MCF 10A (cell line): ENCODE data around the gene KRT14. TPM values are rescaled to one million over a fixed set of nuclear protein-coding genes. Genes with fewer than 3 reads are reported as not detected.

Experiments
- BruUV-seq: library from RNA; stranded (reverse); fragments of 400-500 nt; replicated peaks from 2 replicates; lab custom pipeline; 2021; lab: Mats Ljungman, UMichigan
- CTCF ChIA-PET: fragments of 300-600 bp; sonication (Branson Sonifier 250); formaldehyde crosslinking; extraction: SDS; loops from one replicate; lab custom pipeline; 2021; ENCODE audit warnings: antibody characterized with exemption, inconsistent platforms; lab: Yijun Ruan, JAX
- POLR2A ChIA-PET: fragments of 300-600, 350-650 bp; sonication (Branson Sonifier 250); formaldehyde crosslinking; extraction: SDS; loops from one replicate; lab custom pipeline; 2020; ENCODE audit warnings: antibody characterized with exemption, inconsistent platforms; lab: Yijun Ruan, JAX
- DNase-seq: peaks from one replicate; pipeline ENCODE4 v3.0.0-alpha.2; 2018; ENCODE audit not compliant: unreplicated experiment
- H3K27ac Mint-ChIP-seq: one replicate; pipeline ENCODE4 v1.8.0; 2022; ENCODE audit warnings: mild to moderate bottlenecking, low read depth, mixed read lengths; ENCODE audit not compliant: unreplicated experiment
- H3K27me3 Mint-ChIP-seq: one replicate; pipeline ENCODE4 v1.8.0; 2022; ENCODE audit warnings: mixed read lengths; ENCODE audit not compliant: insufficient read depth, unreplicated experiment
- H3K36me3 Mint-ChIP-seq: one replicate; pipeline ENCODE4 v1.8.0; 2022; ENCODE audit warnings: mild to moderate bottlenecking, moderate library complexity, mixed read lengths; ENCODE audit not compliant: insufficient read depth, unreplicated experiment
- H3K4me1 Mint-ChIP-seq: one replicate; pipeline ENCODE4 v1.8.0; 2022; ENCODE audit warnings: mixed read lengths; ENCODE audit not compliant: insufficient read depth, unreplicated experiment
- H3K4me3 Mint-ChIP-seq: one replicate; pipeline ENCODE4 v1.8.0; 2022; ENCODE audit warnings: mild to moderate bottlenecking, moderate library complexity, mixed read lengths; ENCODE audit not compliant: unreplicated experiment
- H3K9me3 Mint-ChIP-seq: one replicate; pipeline ENCODE4 v1.8.0; 2022; ENCODE audit warnings: mixed read lengths; ENCODE audit not compliant: unreplicated experiment
- intact Hi-C: fragments of 100-400 bp; cut with micrococcal nuclease; formaldehyde crosslinking; loops from 2 replicates; pipeline ENCODE4 v1.14.1; 2022
- total RNA-seq: library from RNA; stranded (reverse); gene quantifications from 2 replicates; pipeline ENCODE4 v1.2.3, GENCODE V29; 2022
- TF ChIP-seq, protein P1 (sequence below): fragments of 200-600 bp; IDR thresholded peaks from one replicate; pipeline ENCODE4 v1.8.0; 2022; ENCODE audit warnings: antibody characterized with exemption, mild to moderate bottlenecking; ENCODE audit not compliant: unreplicated experiment

Gene KRT14
- total RNA-seq, 1 experiment from 2014 or later, result 1,755 TPM

DNA sequence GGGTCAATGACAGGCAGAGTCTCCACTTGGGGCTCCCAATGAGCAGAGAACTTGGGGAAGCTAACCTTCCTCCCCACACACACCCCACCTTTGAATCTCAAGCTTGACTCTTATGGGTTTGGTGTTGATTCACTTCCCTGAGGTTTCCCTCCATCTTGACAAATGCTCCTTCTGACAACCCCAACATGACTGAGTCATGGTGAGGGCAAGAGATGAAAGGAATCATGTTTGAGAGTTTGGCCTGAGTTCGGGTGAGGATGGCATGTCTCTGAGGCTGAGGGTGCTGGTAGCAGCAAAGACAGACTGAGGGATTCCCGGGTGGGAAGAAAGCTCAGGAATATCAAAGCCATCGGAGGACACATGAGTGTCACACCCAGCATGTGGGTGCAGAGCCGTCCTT lies 33.5 kb downstream of the KRT14 start:
- Mint-ChIP-seq H3K36me3 (peaks cover 4% of the 10 kb centered on the region), H3K4me3 (no peak overlapping the region), H3K27me3 (no peaks in the 10 kb centered on the region), H3K9me3 (no peaks in the 10 kb centered on the region), H3K27ac (no peak overlapping the region), H3K4me1 (peaks cover 30% of the 10 kb centered on the region)
- peak; percentile 37 for DNase-seq
- POLR2A ChIA-PET, result interaction anchor here (0.6 to 1.2 kb wide), 3 partner anchors 26 to 136 kb away, joined by 3 to 5 read pairs (median 4); no protein-coding TSS in a partner anchor
- TF ChIP-seq, protein P1, sequence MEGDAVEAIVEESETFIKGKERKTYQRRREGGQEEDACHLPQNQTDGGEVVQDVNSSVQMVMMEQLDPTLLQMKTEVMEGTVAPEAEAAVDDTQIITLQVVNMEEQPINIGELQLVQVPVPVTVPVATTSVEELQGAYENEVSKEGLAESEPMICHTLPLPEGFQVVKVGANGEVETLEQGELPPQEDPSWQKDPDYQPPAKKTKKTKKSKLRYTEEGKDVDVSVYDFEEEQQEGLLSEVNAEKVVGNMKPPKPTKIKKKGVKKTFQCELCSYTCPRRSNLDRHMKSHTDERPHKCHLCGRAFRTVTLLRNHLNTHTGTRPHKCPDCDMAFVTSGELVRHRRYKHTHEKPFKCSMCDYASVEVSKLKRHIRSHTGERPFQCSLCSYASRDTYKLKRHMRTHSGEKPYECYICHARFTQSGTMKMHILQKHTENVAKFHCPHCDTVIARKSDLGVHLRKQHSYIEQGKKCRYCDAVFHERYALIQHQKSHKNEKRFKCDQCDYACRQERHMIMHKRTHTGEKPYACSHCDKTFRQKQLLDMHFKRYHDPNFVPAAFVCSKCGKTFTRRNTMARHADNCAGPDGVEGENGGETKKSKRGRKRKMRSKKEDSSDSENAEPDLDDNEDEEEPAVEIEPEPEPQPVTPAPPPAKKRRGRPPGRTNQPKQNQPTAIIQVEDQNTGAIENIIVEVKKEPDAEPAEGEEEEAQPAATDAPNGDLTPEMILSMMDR, result no peak
- no TSS peak for BruUV-seq
- intact Hi-C loops, result no loop called here
- CTCF ChIA-PET, result interaction anchor here (0.8 to 22.4 kb wide), 3 partner anchors 94 to 147 kb away, joined by 4 to 415 read pairs (median 218); no protein-coding TSS in a partner anchor

DNA sequence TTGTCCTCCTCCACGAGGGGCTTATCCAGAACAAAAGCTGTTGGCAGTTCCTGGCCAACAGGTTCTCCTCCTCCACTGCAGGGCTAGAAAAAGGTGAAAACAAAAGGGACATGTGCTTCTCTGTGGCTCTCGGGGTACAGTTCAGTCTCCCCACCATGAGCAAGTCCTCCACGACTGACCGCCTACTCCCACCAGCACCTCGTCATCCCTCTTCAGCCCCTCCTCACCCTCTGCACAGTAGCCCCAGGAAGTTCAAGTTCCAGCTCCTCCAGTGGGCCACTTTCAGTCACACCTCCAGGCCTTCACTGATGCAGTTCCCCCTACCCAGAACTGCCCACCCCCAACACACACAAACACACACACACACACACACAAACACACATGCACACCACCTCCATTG lies 34.2 kb downstream of the KRT14 start:
- H3K27me3 Mint-ChIP-seq, result no peaks in the 10 kb centered on the region
- H3K4me3 Mint-ChIP-seq, result no peak overlapping the region
- no peaks in the 10 kb centered on the region for H3K9me3 Mint-ChIP-seq
- peaks cover 4% of the 10 kb centered on the region for H3K36me3 Mint-ChIP-seq
- H3K27ac Mint-ChIP-seq, result no peak overlapping the region
- intact Hi-C loops, result no loop called here
- CTCF ChIA-PET, result interaction anchor here (0.8 to 22.4 kb wide), 4 partner anchors 26 to 146 kb away, joined by 4 to 415 read pairs (median 128); no protein-coding TSS in a partner anchor
- no peak for DNase-seq
- TF ChIP-seq, protein P1, result no peak
- POLR2A ChIA-PET, result interaction anchor here (6.2 kb wide), 1 partner anchor 98 kb away, joined by 101 read pairs; no protein-coding TSS in a partner anchor
- BruUV-seq, result no TSS peak
- H3K4me1 Mint-ChIP-seq, result peaks cover 37% of the 10 kb centered on the region

DNA sequence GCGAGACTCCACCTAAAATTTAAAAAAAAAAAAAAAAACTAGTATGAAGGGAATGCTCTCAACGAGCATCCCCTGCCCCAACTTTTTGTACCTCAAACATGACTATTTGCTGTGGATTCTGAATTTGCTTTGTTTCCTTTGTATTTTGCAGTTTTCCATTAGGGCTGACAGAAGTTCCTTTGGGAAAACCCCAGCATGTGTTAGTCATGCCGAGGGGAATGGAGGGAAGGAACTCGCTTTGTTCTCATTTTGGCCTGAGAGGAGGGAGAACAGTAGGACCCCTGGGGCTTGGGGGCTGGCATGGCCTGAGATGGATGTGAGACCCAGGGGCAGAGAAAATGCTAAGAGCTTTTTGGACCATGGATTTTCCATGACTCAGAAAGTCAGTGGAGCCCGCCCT lies 35.3 kb downstream of the KRT14 start:
- DNase-seq, result no peak
- ChIA-PET POLR2A (interaction anchor here (6.2 kb wide), 1 partner anchor 99 kb away, joined by 101 read pairs; no protein-coding TSS in a partner anchor), CTCF (interaction anchor here (0.7 to 22.4 kb wide), 9 partner anchors 27 to 748 kb away, joined by 3 to 415 read pairs (median 5); partner anchors contain the start of genes KRT15 and KRT17)
- peaks cover 8% of the 10 kb centered on the region for H3K9me3 Mint-ChIP-seq
- H3K4me1 Mint-ChIP-seq, result peaks cover 45% of the 10 kb centered on the region
- H3K27me3 Mint-ChIP-seq, result no peaks in the 10 kb centered on the region
- H3K27ac Mint-ChIP-seq, result no peak overlapping the region
- H3K4me3 Mint-ChIP-seq, result no peak overlapping the region
- H3K36me3 Mint-ChIP-seq, result peaks cover 4% of the 10 kb centered on the region
- intact Hi-C loops, result no loop called here
- TF ChIP-seq, protein P1, result no peak
- no TSS peak for BruUV-seq

DNA sequence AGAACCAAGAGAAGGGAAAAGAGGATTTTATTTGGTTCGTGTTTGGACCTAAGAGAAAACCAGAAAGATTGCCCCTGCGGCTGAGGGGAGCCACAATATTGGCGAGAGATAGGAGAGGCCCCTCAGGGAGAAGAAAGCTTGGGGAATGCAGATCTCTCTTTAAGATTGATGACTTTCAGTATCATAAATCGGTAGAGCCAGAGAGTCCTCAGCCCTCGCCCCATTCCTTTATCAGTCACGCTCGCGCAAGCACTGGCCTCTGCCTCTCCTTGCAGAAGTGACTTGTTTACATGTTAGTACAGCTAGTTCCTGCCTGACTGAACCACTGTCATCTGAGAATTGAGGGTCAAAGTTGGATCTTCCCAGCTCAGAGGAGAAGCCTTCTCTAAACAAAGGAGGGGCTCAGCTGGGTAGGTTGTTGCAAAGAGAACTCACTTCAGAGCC lies 37.1 kb downstream of the KRT14 start:
- Mint-ChIP-seq H3K36me3 (peaks cover 4% of the 10 kb centered on the region), H3K27ac (no peak overlapping the region), H3K9me3 (peaks cover 8% of the 10 kb centered on the region), H3K4me1 (peaks cover 46% of the 10 kb centered on the region), H3K27me3 (no peaks in the 10 kb centered on the region), H3K4me3 (no peak overlapping the region)
- POLR2A ChIA-PET, result interaction anchor here (0.5 to 6.2 kb wide), 28 partner anchors 9 to 694 kb away, joined by 3 to 101 read pairs (median 8); partner anchors contain the start of genes EIF1, KRT15, KRT16 and KRT17
- BruUV-seq, result no TSS peak
- CTCF ChIA-PET, result interaction anchor here (0.6 to 22.4 kb wide), 63 partner anchors 10 to 852 kb away, joined by 3 to 415 read pairs (median 8); partner anchors contain the start of genes KRT13, KRT15, KRT16 and KRT17
- DNase-seq, result no peak
- intact Hi-C loops, result loop anchor here (1.0 to 5.0 kb wide), 7 partner anchors 30 to 747 kb away; no protein-coding TSS in a partner anchor
- TF ChIP-seq, protein P1, result no peak
